Measurements from ENCODE around the gene TUFT1. TPM values are rescaled to one million over a fixed set of nuclear protein-coding genes. Genes with fewer than 3 reads are reported as not detected.

The TUFT1 gene
- total RNA-seq, 1 experiment from 2014 or later: 2.6 TPM

DNA sequence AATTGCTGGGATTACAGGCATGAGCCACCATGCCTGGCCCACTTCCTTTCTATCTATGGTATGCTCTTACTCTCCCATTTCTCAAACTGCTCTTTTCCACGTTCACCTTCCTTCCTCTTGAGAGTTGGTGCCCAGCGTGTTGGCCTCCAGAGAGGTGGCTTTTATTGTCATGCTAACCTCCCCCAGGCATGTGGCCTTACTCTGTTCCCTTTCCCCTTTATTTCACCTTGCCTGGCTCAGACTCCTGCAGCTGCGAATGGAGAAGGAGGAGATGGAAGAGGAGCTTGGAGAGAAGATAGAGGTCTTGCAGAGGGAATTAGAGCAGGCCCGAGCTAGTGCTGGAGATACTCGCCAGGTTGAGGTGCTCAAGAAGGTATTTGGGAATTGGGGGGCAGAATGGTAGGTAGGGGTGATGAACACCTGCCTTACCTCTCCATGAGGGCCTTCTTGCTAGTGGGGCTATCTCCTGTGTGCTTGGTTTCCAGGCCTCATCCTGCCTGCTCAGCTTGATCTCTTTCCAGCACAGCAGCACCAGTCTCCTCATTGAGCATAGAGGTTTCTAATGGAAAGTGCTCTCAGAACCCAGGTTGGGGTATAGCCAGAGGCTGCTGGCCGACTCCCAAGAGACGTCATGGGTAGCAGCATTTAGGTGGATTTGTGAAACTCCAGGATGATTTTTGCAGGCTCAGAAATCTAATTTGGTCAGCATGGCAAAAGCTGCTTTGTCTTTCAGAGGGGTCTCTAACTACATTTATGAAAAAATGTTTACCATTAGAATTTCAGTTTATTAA, 13.2 kb upstream of the TUFT1 start:
- intact Hi-C loops (cut with micrococcal nuclease; ENCODE audit: unreplicated experiment): no loop called here
- BruUV-seq (replicated peaks): no TSS peak
- H3K4me1 ChIP-seq (ENCODE audit: insufficient read depth, low read length, poor library complexity, severe bottlenecking): no peaks in the 10 kb centered on the region
- H3K27me3 ChIP-seq (replicated peaks; ENCODE audit: insufficient read depth, low read depth, low read length, poor library complexity): no peaks in the 10 kb centered on the region
- TF ChIP-seq CTCF (conservative IDR thresholded peaks at IDR 0.05; ENCODE audit: low read depth, low read length): no peak
- TF ChIP-seq EZH2 (IDR thresholded peaks at IDR 0.05; ENCODE audit: borderline replicate concordance, low read depth, low read length, poor library complexity, severe bottlenecking): no peak
- H3K36me3 ChIP-seq (ENCODE audit: insufficient read depth, low read length, poor library complexity, severe bottlenecking): no peaks in the 10 kb centered on the region
- POLR2A ChIA-PET (ENCODE audit: low non-redundant PET): no interaction called here
- CTCF ChIA-PET: no interaction called here
- no peaks in the 10 kb centered on the region for H3K9me3 ChIP-seq (ENCODE audit: low read depth, low read length, poor library complexity, severe bottlenecking)
- no peak overlapping the region for H3K4me3 ChIP-seq (ENCODE audit: low read depth, low read length, poor library complexity, severe bottlenecking)
- H3K27ac ChIP-seq (ENCODE audit: low read depth, low read length, poor library complexity, severe bottlenecking): no peak overlapping the region
- no peak for DNase-seq (ENCODE audit: low spot score)

DNA sequence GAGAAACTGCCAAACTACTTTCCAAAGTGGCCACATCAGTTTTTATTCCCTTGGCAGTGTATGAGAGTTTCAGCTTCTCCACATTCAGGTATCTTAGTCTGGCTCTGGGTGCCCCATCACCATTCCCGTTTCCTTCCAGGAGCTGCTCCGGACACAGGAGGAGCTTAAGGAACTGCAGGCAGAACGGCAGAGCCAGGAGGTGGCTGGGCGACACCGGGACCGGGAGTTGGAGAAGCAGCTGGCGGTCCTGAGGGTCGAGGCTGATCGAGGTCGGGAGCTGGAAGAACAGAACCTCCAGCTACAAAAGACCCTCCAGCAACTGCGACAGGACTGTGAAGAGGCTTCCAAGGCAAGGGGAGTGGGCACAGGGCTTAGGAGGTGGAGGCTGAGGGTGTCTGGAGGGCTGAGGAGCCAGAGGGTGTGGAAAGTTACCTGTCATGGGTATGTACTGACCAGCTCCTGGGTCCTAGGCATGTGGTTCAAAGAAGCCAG, 10.9 kb upstream of the TUFT1 start:
- no peak for DNase-seq (ENCODE audit: low spot score)
- Histone ChIP-seq H3K27me3 (replicated peaks; ENCODE audit: insufficient read depth, low read depth, low read length, poor library complexity) (no peaks in the 10 kb centered on the region), H3K27ac (ENCODE audit: low read depth, low read length, poor library complexity, severe bottlenecking) (no peak overlapping the region), H3K9me3 (ENCODE audit: low read depth, low read length, poor library complexity, severe bottlenecking) (no peaks in the 10 kb centered on the region), H3K4me3 (ENCODE audit: low read depth, low read length, poor library complexity, severe bottlenecking) (no peak overlapping the region), H3K36me3 (ENCODE audit: insufficient read depth, low read length, poor library complexity, severe bottlenecking) (no peaks in the 10 kb centered on the region), H3K4me1 (ENCODE audit: insufficient read depth, low read length, poor library complexity, severe bottlenecking) (no peaks in the 10 kb centered on the region)
- BruUV-seq (replicated peaks): no TSS peak
- ChIA-PET CTCF (no interaction called here), POLR2A (ENCODE audit: low non-redundant PET) (no interaction called here)
- TF ChIP-seq CTCF (conservative IDR thresholded peaks at IDR 0.05; ENCODE audit: low read depth, low read length) (no peak), EZH2 (IDR thresholded peaks at IDR 0.05; ENCODE audit: borderline replicate concordance, low read depth, low read length, poor library complexity, severe bottlenecking) (no peak)
- intact Hi-C loops (cut with micrococcal nuclease; ENCODE audit: unreplicated experiment): no loop called here

- no peak overlapping the region for H3K4me3 ChIP-seq (ENCODE audit: low read depth, low read length, poor library complexity, severe bottlenecking)
- no peak overlapping the region for H3K27ac ChIP-seq (ENCODE audit: low read depth, low read length, poor library complexity, severe bottlenecking)
- no peaks in the 10 kb centered on the region for H3K36me3 ChIP-seq (ENCODE audit: insufficient read depth, low read length, poor library complexity, severe bottlenecking)
- H3K27me3 ChIP-seq (replicated peaks; ENCODE audit: insufficient read depth, low read depth, low read length, poor library complexity): no peaks in the 10 kb centered on the region
- CTCF ChIA-PET: no interaction called here
- BruUV-seq (replicated peaks): no TSS peak
- no peaks in the 10 kb centered on the region for H3K4me1 ChIP-seq (ENCODE audit: insufficient read depth, low read length, poor library complexity, severe bottlenecking)
- no peaks in the 10 kb centered on the region for H3K9me3 ChIP-seq (ENCODE audit: low read depth, low read length, poor library complexity, severe bottlenecking)
- intact Hi-C loops (cut with micrococcal nuclease; ENCODE audit: unreplicated experiment): loop anchor here (5.0 kb wide), 1 partner anchor 308 kb away; the partner anchor contains the start of gene C2CD4D
- POLR2A ChIA-PET (ENCODE audit: low non-redundant PET): no interaction called here
- no peak for DNase-seq (ENCODE audit: low spot score)
- TF ChIP-seq CTCF (conservative IDR thresholded peaks at IDR 0.05; ENCODE audit: low read depth, low read length): no peak
Observed at GRCh38 chr1:151529781-151530180, 10.3 kb upstream of the TUFT1 start.

Data from A673 (cell line).